ENCODE results near the gene ANK3. TPM values are rescaled to one million over a fixed set of nuclear protein-coding genes. Genes with fewer than 3 reads are reported as not detected.

The ANK3 gene
- total and polyA plus RNA-seq, 4 donors, result 101 to 318 (median 146) TPM

DNA sequence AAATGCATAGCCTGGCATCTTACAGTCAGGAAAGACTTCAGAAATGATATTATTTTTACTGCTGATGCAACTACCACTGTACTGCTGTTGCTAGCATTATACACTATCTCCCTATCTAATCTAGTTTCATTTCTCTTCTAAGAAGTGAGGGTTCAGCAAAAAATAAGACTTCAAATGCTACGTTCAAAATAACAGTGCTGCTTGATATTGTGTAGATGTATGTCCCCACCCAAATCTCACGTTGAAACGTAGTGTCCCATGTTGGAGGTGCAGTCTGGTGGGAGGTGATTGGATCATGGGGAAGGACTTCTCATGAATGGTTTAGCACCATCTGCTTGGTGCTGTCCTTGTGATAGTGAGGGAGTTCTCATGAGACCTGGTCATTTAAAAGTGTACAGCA is 129.4 kb downstream of the ANK3 start:
- no CpG with 5 or more reads among the region's 3 CpGs for WGBS (ENCODE audit: insufficient coverage)
- H3K27ac ChIP-seq (ENCODE audit: low read depth, low read length), result no peak overlapping the region
- no peak for DNase-seq (ENCODE audit: low read depth in 4 of 6, low spot score in 6 of 6)

DNA sequence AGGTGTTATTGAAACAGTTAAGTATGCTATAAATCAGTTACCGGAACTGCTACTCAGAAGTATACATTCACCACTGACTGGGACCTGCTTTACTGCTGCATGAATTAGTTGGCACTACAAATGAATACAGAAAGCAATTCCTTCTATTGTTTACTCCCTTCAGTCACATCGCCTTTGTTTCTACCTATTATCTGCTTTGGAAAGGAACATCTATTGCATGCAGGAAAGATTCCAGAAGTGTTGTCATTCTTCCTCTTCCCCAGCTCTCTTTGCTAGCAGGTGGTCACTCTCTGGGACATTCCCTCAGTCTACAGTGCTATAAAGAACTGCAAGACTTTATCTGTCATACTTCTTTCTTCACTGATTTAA is 131.3 kb downstream of the ANK3 start:
- Histone ChIP-seq H3K9me3 (ENCODE audit: control insufficient read depth, insufficient read depth, low read length) (no peaks in the 10 kb centered on the region), H3K27me3 (ENCODE audit: control insufficient read depth, insufficient read depth, low read length) (no peaks in the 10 kb centered on the region), H3K4me3 (ENCODE audit: low read depth, low read length) (no peak overlapping the region), H3K4me1 (ENCODE audit: control insufficient read depth, insufficient read depth, low read length) (no peaks in the 10 kb centered on the region), H3K36me3 (ENCODE audit: control insufficient read depth, insufficient read depth, low read length) (peaks cover 3% of the 10 kb centered on the region), H3K27ac (ENCODE audit: low read depth, low read length) (no peak overlapping the region)
- no peak for DNase-seq (ENCODE audit: low read depth in 4 of 6, low spot score in 6 of 6)
- WGBS (ENCODE audit: insufficient coverage), result 0% methylated on average over 1 of the region's 2 CpGs

More for the DNA sequence above, 129.4 kb downstream of the ANK3 start:
- no peaks in the 10 kb centered on the region for H3K27me3 ChIP-seq (ENCODE audit: control insufficient read depth, insufficient read depth, low read length)
- H3K4me1 ChIP-seq (ENCODE audit: control insufficient read depth, insufficient read depth, low read length), result no peaks in the 10 kb centered on the region
- H3K9me3 ChIP-seq (ENCODE audit: control insufficient read depth, insufficient read depth, low read length), result no peaks in the 10 kb centered on the region
- no peak overlapping the region for H3K4me3 ChIP-seq (ENCODE audit: low read depth, low read length)
- peaks cover 4% of the 10 kb centered on the region for H3K36me3 ChIP-seq (ENCODE audit: control insufficient read depth, insufficient read depth, low read length)

DNA sequence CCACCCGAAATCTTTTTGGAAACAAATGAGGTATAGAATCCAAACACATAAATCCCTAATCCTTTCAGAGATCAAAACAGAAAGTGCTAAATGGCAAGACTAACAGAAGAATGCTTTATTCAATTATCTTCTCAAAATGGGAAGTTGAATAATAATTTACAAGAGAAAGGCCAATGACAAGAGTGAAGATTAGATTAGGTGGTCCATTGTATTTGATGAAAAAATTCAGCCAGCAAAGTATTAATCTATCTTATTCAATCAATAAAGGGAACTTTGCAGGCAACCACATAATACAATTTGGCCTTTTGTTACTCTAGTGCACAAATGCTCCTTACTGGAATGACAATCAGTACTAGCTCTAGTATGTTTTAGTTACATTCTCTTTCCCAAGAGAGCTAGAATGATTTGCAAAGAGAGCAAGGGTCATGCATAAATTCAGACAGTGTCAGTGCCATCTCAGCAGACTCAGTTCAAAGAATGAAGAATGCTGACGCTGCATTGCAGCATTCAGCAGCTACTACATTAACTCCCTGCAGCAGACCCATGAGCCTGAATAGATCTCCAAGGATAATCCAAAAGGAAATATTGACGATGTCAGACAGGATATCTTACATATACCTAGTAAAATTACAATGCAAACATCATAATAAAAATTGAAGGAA is 131.8 kb downstream of the ANK3 start:
- Histone ChIP-seq H3K36me3 (ENCODE audit: control insufficient read depth, insufficient read depth, low read length) (no peaks in the 10 kb centered on the region), H3K9me3 (ENCODE audit: control insufficient read depth, insufficient read depth, low read length) (no peaks in the 10 kb centered on the region), H3K4me1 (ENCODE audit: control insufficient read depth, insufficient read depth, low read length) (no peaks in the 10 kb centered on the region), H3K27ac (ENCODE audit: low read depth, low read length) (no peak overlapping the region), H3K27me3 (ENCODE audit: control insufficient read depth, insufficient read depth, low read length) (no peaks in the 10 kb centered on the region), H3K4me3 (ENCODE audit: low read depth, low read length) (no peak overlapping the region)
- WGBS (ENCODE audit: insufficient coverage), result 30% methylated on average over 1 of the region's 3 CpGs
- DNase-seq (ENCODE audit: low read depth in 4 of 6, low spot score in 6 of 6), result peak in 2 of 6 donors; percentile 50 to 85

GRCh38 chr10:60254776-60255175 is 134.9 kb downstream of the ANK3 start:
- Histone ChIP-seq H3K4me1 (ENCODE audit: control insufficient read depth, insufficient read depth, low read length) (no peaks in the 10 kb centered on the region), H3K4me3 (ENCODE audit: low read depth, low read length) (no peak overlapping the region), H3K27ac (ENCODE audit: low read depth, low read length) (no peak overlapping the region), H3K27me3 (ENCODE audit: control insufficient read depth, insufficient read depth, low read length) (no peaks in the 10 kb centered on the region), H3K36me3 (ENCODE audit: control insufficient read depth, insufficient read depth, low read length) (no peaks in the 10 kb centered on the region), H3K9me3 (ENCODE audit: control insufficient read depth, insufficient read depth, low read length) (no peaks in the 10 kb centered on the region)
- no peak for DNase-seq (ENCODE audit: low read depth in 4 of 6, low spot score in 6 of 6)

GRCh38 chr10:60253484-60253883 is 136.2 kb downstream of the ANK3 start:
- H3K27ac ChIP-seq (ENCODE audit: low read depth, low read length), result no peak overlapping the region
- DNase-seq (ENCODE audit: low read depth in 4 of 6, low spot score in 6 of 6), result peak in 1 of 6 donors; percentile 45
- no peaks in the 10 kb centered on the region for H3K9me3 ChIP-seq (ENCODE audit: control insufficient read depth, insufficient read depth, low read length)
- H3K4me1 ChIP-seq (ENCODE audit: control insufficient read depth, insufficient read depth, low read length), result no peaks in the 10 kb centered on the region
- H3K27me3 ChIP-seq (ENCODE audit: control insufficient read depth, insufficient read depth, low read length), result no peaks in the 10 kb centered on the region
- no peaks in the 10 kb centered on the region for H3K36me3 ChIP-seq (ENCODE audit: control insufficient read depth, insufficient read depth, low read length)
- no peak overlapping the region for H3K4me3 ChIP-seq (ENCODE audit: low read depth, low read length)

DNA sequence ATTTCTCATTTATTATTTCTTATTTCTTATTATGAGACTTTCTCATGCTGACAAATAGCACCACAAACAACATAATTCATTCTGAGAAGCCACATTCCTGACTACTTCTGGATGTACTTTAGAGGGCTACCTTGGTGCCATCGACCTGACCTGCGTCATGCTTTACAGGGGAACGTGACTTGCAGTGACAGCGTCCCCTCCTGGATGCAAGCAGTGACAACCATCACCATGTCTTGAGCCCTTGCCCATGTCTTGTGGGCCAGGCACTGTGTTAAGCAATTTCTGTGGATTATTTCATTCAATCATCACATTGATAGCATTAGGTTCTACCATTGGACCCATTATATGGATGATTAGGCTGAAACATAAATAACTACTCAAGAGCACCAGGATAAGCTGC is 137.0 kb downstream of the ANK3 start:
- Histone ChIP-seq H3K27ac (ENCODE audit: low read depth, low read length) (no peak overlapping the region), H3K9me3 (ENCODE audit: control insufficient read depth, insufficient read depth, low read length) (no peaks in the 10 kb centered on the region)
- 82% methylated on average over 2 of the region's 4 CpGs for WGBS (ENCODE audit: insufficient coverage)

GRCh38 chr10:60246382-60246781 is 143.3 kb downstream of the ANK3 start:
- Histone ChIP-seq H3K27ac (ENCODE audit: low read depth, low read length) (no peak overlapping the region), H3K4me3 (ENCODE audit: low read depth, low read length) (no peak overlapping the region), H3K4me1 (ENCODE audit: control insufficient read depth, insufficient read depth, low read length) (no peaks in the 10 kb centered on the region), H3K9me3 (ENCODE audit: control insufficient read depth, insufficient read depth, low read length) (no peaks in the 10 kb centered on the region), H3K36me3 (ENCODE audit: control insufficient read depth, insufficient read depth, low read length) (no peaks in the 10 kb centered on the region), H3K27me3 (ENCODE audit: control insufficient read depth, insufficient read depth, low read length) (no peaks in the 10 kb centered on the region)
- no CpG with 5 or more reads among the region's 1 CpG for WGBS (ENCODE audit: insufficient coverage)
- DNase-seq (ENCODE audit: low read depth in 4 of 6, low spot score in 6 of 6), result no peak

More for the DNA sequence above, 137.0 kb downstream of the ANK3 start:
- Histone ChIP-seq H3K4me3 (ENCODE audit: low read depth, low read length) (no peak overlapping the region), H3K27me3 (ENCODE audit: control insufficient read depth, insufficient read depth, low read length) (no peaks in the 10 kb centered on the region), H3K36me3 (ENCODE audit: control insufficient read depth, insufficient read depth, low read length) (no peaks in the 10 kb centered on the region), H3K4me1 (ENCODE audit: control insufficient read depth, insufficient read depth, low read length) (no peaks in the 10 kb centered on the region)
- no peak for DNase-seq (ENCODE audit: low read depth in 4 of 6, low spot score in 6 of 6)

DNA sequence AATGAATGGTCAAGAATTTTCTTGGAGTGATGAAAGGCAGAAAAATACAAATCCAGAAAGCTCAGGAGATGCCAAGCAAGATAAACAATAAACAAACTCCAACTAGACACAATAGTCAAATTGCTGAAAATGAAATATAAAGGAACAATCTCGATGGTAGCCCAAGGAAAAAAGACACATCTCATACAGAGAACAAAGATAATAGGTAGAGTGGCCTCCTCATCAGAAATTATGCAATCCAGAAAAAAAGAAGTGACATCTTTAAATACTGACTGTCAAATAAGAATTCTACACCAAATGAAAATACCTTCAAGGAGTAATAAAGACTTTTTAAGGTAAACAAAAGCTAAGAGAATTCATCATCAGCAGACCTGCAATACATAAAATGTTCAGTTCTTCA is 150.4 kb downstream of the ANK3 start:
- Histone ChIP-seq H3K36me3 (ENCODE audit: control insufficient read depth, insufficient read depth, low read length) (no peaks in the 10 kb centered on the region), H3K4me1 (ENCODE audit: control insufficient read depth, insufficient read depth, low read length) (no peaks in the 10 kb centered on the region), H3K27me3 (ENCODE audit: control insufficient read depth, insufficient read depth, low read length) (no peaks in the 10 kb centered on the region), H3K9me3 (ENCODE audit: control insufficient read depth, insufficient read depth, low read length) (no peaks in the 10 kb centered on the region), H3K4me3 (ENCODE audit: low read depth, low read length) (no peak overlapping the region), H3K27ac (ENCODE audit: low read depth, low read length) (no peak overlapping the region)
- no CpG with 5 or more reads among the region's 1 CpG for WGBS (ENCODE audit: insufficient coverage)
- no peak for DNase-seq (ENCODE audit: low read depth in 4 of 6, low spot score in 6 of 6)

DNA sequence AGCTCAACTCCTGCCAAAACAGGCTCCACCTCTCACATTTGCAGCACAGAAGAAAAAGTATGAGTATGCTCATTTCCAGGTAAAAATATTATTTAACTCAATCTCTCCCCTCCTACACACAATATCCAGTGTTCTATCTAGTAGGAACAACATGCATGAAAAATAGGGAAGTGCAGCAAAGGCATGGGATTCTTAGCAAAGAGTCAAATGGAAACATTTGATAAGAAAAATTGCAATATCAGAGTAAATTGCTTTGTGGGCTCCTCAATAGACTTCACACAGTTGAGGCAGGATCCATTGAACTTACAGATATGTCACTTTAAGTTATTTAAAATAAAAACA is 150.9 kb downstream of the ANK3 start:
- Histone ChIP-seq H3K27ac (ENCODE audit: low read depth, low read length) (no peak overlapping the region), H3K4me1 (ENCODE audit: control insufficient read depth, insufficient read depth, low read length) (no peaks in the 10 kb centered on the region), H3K27me3 (ENCODE audit: control insufficient read depth, insufficient read depth, low read length) (no peaks in the 10 kb centered on the region), H3K36me3 (ENCODE audit: control insufficient read depth, insufficient read depth, low read length) (no peaks in the 10 kb centered on the region), H3K9me3 (ENCODE audit: control insufficient read depth, insufficient read depth, low read length) (no peaks in the 10 kb centered on the region), H3K4me3 (ENCODE audit: low read depth, low read length) (no peak overlapping the region)
- DNase-seq (ENCODE audit: low read depth in 4 of 6, low spot score in 6 of 6), result no peak

DNA sequence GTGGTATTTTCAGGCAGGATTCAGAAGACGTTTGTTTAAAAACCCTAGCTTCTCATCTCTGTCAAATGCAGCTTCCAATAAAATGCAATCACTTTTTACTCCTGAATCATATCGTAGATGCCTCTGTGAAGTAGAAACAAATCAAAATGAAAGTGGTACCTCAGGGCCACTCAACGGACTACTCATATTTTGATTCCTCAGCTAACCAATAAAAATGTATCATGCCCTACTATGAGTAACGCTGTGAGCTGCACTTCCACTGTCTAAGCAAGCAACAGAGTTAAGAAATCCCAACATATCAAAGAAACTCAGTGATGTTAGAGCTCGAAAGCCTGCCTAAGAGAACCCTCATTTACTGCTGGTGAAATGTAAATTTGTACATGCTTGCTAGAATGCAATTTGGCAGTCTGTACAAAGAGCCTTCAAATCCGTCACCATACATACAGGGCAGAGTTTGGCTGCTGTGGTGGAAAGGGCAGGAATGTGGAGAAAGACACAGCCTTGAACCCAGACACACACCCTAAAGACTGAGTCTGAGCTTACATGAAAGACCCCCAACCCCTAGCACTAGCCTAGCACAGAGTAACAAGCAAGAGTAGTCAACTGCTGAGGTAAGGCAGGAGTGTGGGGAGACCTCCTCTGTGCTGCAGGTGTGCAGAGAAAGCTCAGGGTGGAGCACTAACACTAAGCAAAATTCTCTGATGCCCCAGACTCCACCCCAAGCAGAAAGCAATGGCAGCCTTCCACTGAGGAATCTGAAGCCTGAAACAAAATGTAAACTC is 151.5 kb downstream of the ANK3 start:
- peak in 2 of 6 donors; percentile 46 to 52 for DNase-seq (ENCODE audit: low read depth in 4 of 6, low spot score in 6 of 6)
- no peaks in the 10 kb centered on the region for H3K4me1 ChIP-seq (ENCODE audit: control insufficient read depth, insufficient read depth, low read length)
- no peak overlapping the region for H3K27ac ChIP-seq (ENCODE audit: low read depth, low read length)
- H3K4me3 ChIP-seq (ENCODE audit: low read depth, low read length), result no peak overlapping the region
- H3K27me3 ChIP-seq (ENCODE audit: control insufficient read depth, insufficient read depth, low read length), result no peaks in the 10 kb centered on the region
- H3K9me3 ChIP-seq (ENCODE audit: control insufficient read depth, insufficient read depth, low read length), result no peaks in the 10 kb centered on the region
- H3K36me3 ChIP-seq (ENCODE audit: control insufficient read depth, insufficient read depth, low read length), result no peaks in the 10 kb centered on the region
- WGBS (ENCODE audit: insufficient coverage), result 71% methylated on average over 3 of the region's 6 CpGs
